ENCODE data around the gene TAF3.
"Not testable (repeated sequence)": the region's sequence is repeated elsewhere in the genome, so short reads cannot be mapped to it uniquely, and the experiment has no call there.

Gene TAF3

GRCh38 chr10:7808686-7809267 lies 9.5 kb upstream of the TAF3 start:
- Histone ChIP-seq H2BK5ac (ENCODE audit: low read length) (no peak overlapping the region), H3K23ac (ENCODE audit: low read length) (no peak overlapping the region), H3K4ac (ENCODE audit: low read depth, low read length) (no peak overlapping the region), H3K4me1 (ENCODE audit: control insufficient read depth, low read depth, low read length) (no peaks in the 10 kb centered on the region), H3K79me2 (ENCODE audit: control insufficient read depth, insufficient read depth, low read length) (no peaks in the 10 kb centered on the region), H3K4me2 (ENCODE audit: low read length) (no peak overlapping the region), H3K36me3 (ENCODE audit: control insufficient read depth, insufficient read depth, low read length) (peaks cover 1% of the 10 kb centered on the region), H3K56ac (ENCODE audit: low read length) (no peak overlapping the region), H3K27me3 (ENCODE audit: insufficient read depth, low read length, poor library complexity) (no peaks in the 10 kb centered on the region), H3K79me1 (ENCODE audit: low read length) (peaks cover 2% of the 10 kb centered on the region), H3K27ac (ENCODE audit: low read depth, low read length) (no peak overlapping the region), H3K9ac (ENCODE audit: low read length) (no peak overlapping the region), H4K8ac (ENCODE audit: low read depth, low read length) (no peak overlapping the region), H3K4me3 (ENCODE audit: low read length) (no peak overlapping the region), H2BK120ac (ENCODE audit: low read depth, low read length) (no peak overlapping the region), H4K5ac (ENCODE audit: low read length) (no peak overlapping the region), H3K18ac (ENCODE audit: low read length) (no peak overlapping the region), H2AK5ac (ENCODE audit: low read length) (no peak overlapping the region), H2BK15ac (replicated peaks; ENCODE audit: low read depth) (no peak overlapping the region)
- no peak for DNase-seq
- no CpG with 5 or more reads among the region's 4 CpGs for WGBS (ENCODE audit: extremely low coverage, insufficient coverage, low lambda C conversion rate)

DNA sequence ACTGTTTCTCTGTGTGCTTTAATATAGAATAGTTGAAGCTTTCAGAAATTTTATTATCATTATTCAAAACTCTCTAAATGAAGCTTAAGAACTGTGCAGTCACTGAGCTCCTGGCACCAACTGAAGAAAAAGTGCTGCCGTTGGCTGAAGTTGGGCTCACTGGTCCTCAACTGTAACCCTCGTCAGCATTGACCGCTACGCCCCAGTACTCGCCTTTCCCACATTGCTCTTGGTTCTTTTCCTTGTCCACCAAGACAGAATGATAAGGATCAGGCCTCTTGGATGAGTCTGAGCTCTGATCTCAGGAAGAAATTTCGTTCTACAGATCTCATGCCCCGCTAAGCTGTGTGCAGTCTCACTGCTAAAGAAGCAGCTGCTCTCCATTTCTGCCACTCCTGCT lies 7.9 kb upstream of the TAF3 start:
- Histone ChIP-seq H3K27ac (ENCODE audit: low read depth, low read length) (no peak overlapping the region), H3K18ac (ENCODE audit: low read length) (no peak overlapping the region), H3K56ac (ENCODE audit: low read length) (no peak overlapping the region), H2BK15ac (replicated peaks; ENCODE audit: low read depth) (no peak overlapping the region), H3K4me3 (ENCODE audit: low read length) (no peak overlapping the region), H3K4ac (ENCODE audit: low read depth, low read length) (no peak overlapping the region), H3K27me3 (ENCODE audit: insufficient read depth, low read length, poor library complexity) (no peaks in the 10 kb centered on the region), H4K5ac (ENCODE audit: low read length) (no peak overlapping the region), H3K23ac (ENCODE audit: low read length) (no peak overlapping the region), H2BK5ac (ENCODE audit: low read length) (no peak overlapping the region), H2AK5ac (ENCODE audit: low read length) (no peak overlapping the region), H3K4me1 (ENCODE audit: control insufficient read depth, low read depth, low read length) (no peaks in the 10 kb centered on the region), H4K8ac (ENCODE audit: low read depth, low read length) (no peak overlapping the region), H3K79me2 (ENCODE audit: control insufficient read depth, insufficient read depth, low read length) (no peaks in the 10 kb centered on the region), H2BK120ac (ENCODE audit: low read depth, low read length) (no peak overlapping the region), H3K4me2 (ENCODE audit: low read length) (no peak overlapping the region), H3K36me3 (ENCODE audit: control insufficient read depth, insufficient read depth, low read length) (no peaks in the 10 kb centered on the region), H3K79me1 (ENCODE audit: low read length) (no peaks in the 10 kb centered on the region), H3K9ac (ENCODE audit: low read length) (no peak overlapping the region)
- WGBS (ENCODE audit: extremely low coverage, insufficient coverage, low lambda C conversion rate): no CpG with 5 or more reads among the region's 7 CpGs
- DNase-seq: no peak

GRCh38 chr10:7811000-7811399 lies 7.3 kb upstream of the TAF3 start:
- H2AK5ac ChIP-seq (ENCODE audit: low read length): no peak overlapping the region
- H3K27ac ChIP-seq (ENCODE audit: low read depth, low read length): no peak overlapping the region
- H3K23ac ChIP-seq (ENCODE audit: low read length): no peak overlapping the region
- H3K36me3 ChIP-seq (ENCODE audit: control insufficient read depth, insufficient read depth, low read length): no peaks in the 10 kb centered on the region
- H2BK120ac ChIP-seq (ENCODE audit: low read depth, low read length): no peak overlapping the region
- H3K27me3 ChIP-seq (ENCODE audit: insufficient read depth, low read length, poor library complexity): no peaks in the 10 kb centered on the region
- H3K4ac ChIP-seq (ENCODE audit: low read depth, low read length): no peak overlapping the region
- H3K79me2 ChIP-seq (ENCODE audit: control insufficient read depth, insufficient read depth, low read length): no peaks in the 10 kb centered on the region
- no peak overlapping the region for H3K4me2 ChIP-seq (ENCODE audit: low read length)
- no peak overlapping the region for H3K9ac ChIP-seq (ENCODE audit: low read length)
- H2BK5ac ChIP-seq (ENCODE audit: low read length): no peak overlapping the region
- H3K4me1 ChIP-seq (ENCODE audit: control insufficient read depth, low read depth, low read length): no peaks in the 10 kb centered on the region
- no peak overlapping the region for H3K56ac ChIP-seq (ENCODE audit: low read length)
- H4K5ac ChIP-seq (ENCODE audit: low read length): no peak overlapping the region
- H2BK15ac ChIP-seq (replicated peaks; ENCODE audit: low read depth): no peak overlapping the region
- DNase-seq: no peak
- H3K4me3 ChIP-seq (ENCODE audit: low read length): no peak overlapping the region
- H3K79me1 ChIP-seq (ENCODE audit: low read length): no peaks in the 10 kb centered on the region
- no CpG with 5 or more reads among the region's 5 CpGs for WGBS (ENCODE audit: extremely low coverage, insufficient coverage, low lambda C conversion rate)
- H3K18ac ChIP-seq (ENCODE audit: low read length): no peak overlapping the region
- H4K8ac ChIP-seq (ENCODE audit: low read depth, low read length): no peak overlapping the region

GRCh38 chr10:7811743-7812142 lies 6.6 kb upstream of the TAF3 start:
- not testable (repeated sequence) for H3K27ac ChIP-seq (ENCODE audit: low read depth, low read length); H3K4me2 ChIP-seq (ENCODE audit: low read length); H4K5ac ChIP-seq (ENCODE audit: low read length); H3K27me3 ChIP-seq (ENCODE audit: insufficient read depth, low read length, poor library complexity); H2BK120ac ChIP-seq (ENCODE audit: low read depth, low read length); H3K56ac ChIP-seq (ENCODE audit: low read length); H3K4me3 ChIP-seq (ENCODE audit: low read length); H3K9ac ChIP-seq (ENCODE audit: low read length); H3K23ac ChIP-seq (ENCODE audit: low read length); H3K36me3 ChIP-seq (ENCODE audit: control insufficient read depth, insufficient read depth, low read length); H3K4ac ChIP-seq (ENCODE audit: low read depth, low read length); H2BK15ac ChIP-seq (replicated peaks; ENCODE audit: low read depth); H2AK5ac ChIP-seq (ENCODE audit: low read length); H3K18ac ChIP-seq (ENCODE audit: low read length); DNase-seq; H3K4me1 ChIP-seq (ENCODE audit: control insufficient read depth, low read depth, low read length); H2BK5ac ChIP-seq (ENCODE audit: low read length); H3K79me1 ChIP-seq (ENCODE audit: low read length); H4K8ac ChIP-seq (ENCODE audit: low read depth, low read length); H3K79me2 ChIP-seq (ENCODE audit: control insufficient read depth, insufficient read depth, low read length)
- no CpG with 5 or more reads among the region's 7 CpGs for WGBS (ENCODE audit: extremely low coverage, insufficient coverage, low lambda C conversion rate)

DNA sequence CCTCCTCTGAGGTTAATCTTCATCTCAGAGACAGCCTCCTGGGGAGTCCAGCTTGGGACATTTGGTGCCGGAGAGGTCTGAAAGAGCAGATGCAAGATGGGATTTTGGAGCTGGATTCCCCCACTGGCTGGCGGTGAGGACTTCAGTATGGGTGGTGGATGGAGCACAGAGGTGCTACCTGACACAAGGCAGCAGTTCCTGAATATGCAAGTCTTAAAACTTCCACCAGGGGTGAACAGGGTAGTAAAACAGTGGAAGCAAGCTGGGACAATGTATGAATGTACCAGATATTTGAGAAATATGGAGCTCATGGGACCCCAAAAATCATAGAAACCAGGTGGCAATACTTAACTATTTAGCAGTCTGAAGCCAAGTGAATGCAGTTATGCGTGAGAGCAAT lies 4.8 kb upstream of the TAF3 start:
- H3K79me1 ChIP-seq (ENCODE audit: low read length): no peaks in the 10 kb centered on the region
- H3K9ac ChIP-seq (ENCODE audit: low read length): no peak overlapping the region
- no peak overlapping the region for H3K4me2 ChIP-seq (ENCODE audit: low read length)
- H3K4me1 ChIP-seq (ENCODE audit: control insufficient read depth, low read depth, low read length): no peaks in the 10 kb centered on the region
- H2AK5ac ChIP-seq (ENCODE audit: low read length): no peak overlapping the region
- no peak overlapping the region for H3K23ac ChIP-seq (ENCODE audit: low read length)
- no peak overlapping the region for H3K18ac ChIP-seq (ENCODE audit: low read length)
- H2BK5ac ChIP-seq (ENCODE audit: low read length): no peak overlapping the region
- no peak overlapping the region for H3K4me3 ChIP-seq (ENCODE audit: low read length)
- no peak overlapping the region for H4K8ac ChIP-seq (ENCODE audit: low read depth, low read length)
- H3K27ac ChIP-seq (ENCODE audit: low read depth, low read length): no peak overlapping the region
- WGBS (ENCODE audit: extremely low coverage, insufficient coverage, low lambda C conversion rate): no CpG with 5 or more reads among the region's 3 CpGs
- H2BK15ac ChIP-seq (replicated peaks; ENCODE audit: low read depth): no peak overlapping the region
- no peaks in the 10 kb centered on the region for H3K79me2 ChIP-seq (ENCODE audit: control insufficient read depth, insufficient read depth, low read length)
- no peak overlapping the region for H3K56ac ChIP-seq (ENCODE audit: low read length)
- peak; percentile 21 for DNase-seq
- no peaks in the 10 kb centered on the region for H3K27me3 ChIP-seq (ENCODE audit: insufficient read depth, low read length, poor library complexity)
- H2BK120ac ChIP-seq (ENCODE audit: low read depth, low read length): no peak overlapping the region
- no peak overlapping the region for H4K5ac ChIP-seq (ENCODE audit: low read length)
- no peaks in the 10 kb centered on the region for H3K36me3 ChIP-seq (ENCODE audit: control insufficient read depth, insufficient read depth, low read length)
- no peak overlapping the region for H3K4ac ChIP-seq (ENCODE audit: low read depth, low read length)

- peak overlapping the region; percentile 80 for H3K4me2 ChIP-seq (ENCODE audit: low read length)
- no peak overlapping the region for H3K23ac ChIP-seq (ENCODE audit: low read length)
- no peak overlapping the region for H2BK5ac ChIP-seq (ENCODE audit: low read length)
- no peak overlapping the region for H2BK15ac ChIP-seq (replicated peaks; ENCODE audit: low read depth)
- peaks cover 10% of the 10 kb centered on the region for H3K79me1 ChIP-seq (ENCODE audit: low read length)
- H3K4me3 ChIP-seq (ENCODE audit: low read length): peak overlapping the region; percentile 97
- H2AK5ac ChIP-seq (ENCODE audit: low read length): no peak overlapping the region
- H3K9ac ChIP-seq (ENCODE audit: low read length): no peak overlapping the region
- H3K4me1 ChIP-seq (ENCODE audit: control insufficient read depth, low read depth, low read length): peaks cover 2% of the 10 kb centered on the region
- H4K8ac ChIP-seq (ENCODE audit: low read depth, low read length): no peak overlapping the region
- peak; percentile 32 for DNase-seq
- no peak overlapping the region for H2BK120ac ChIP-seq (ENCODE audit: low read depth, low read length)
- no peaks in the 10 kb centered on the region for H3K36me3 ChIP-seq (ENCODE audit: control insufficient read depth, insufficient read depth, low read length)
- H3K79me2 ChIP-seq (ENCODE audit: control insufficient read depth, insufficient read depth, low read length): peaks cover 12% of the 10 kb centered on the region
- no peaks in the 10 kb centered on the region for H3K27me3 ChIP-seq (ENCODE audit: insufficient read depth, low read length, poor library complexity)
- H4K5ac ChIP-seq (ENCODE audit: low read length): no peak overlapping the region
- WGBS (ENCODE audit: extremely low coverage, insufficient coverage, low lambda C conversion rate): no CpG with 5 or more reads among the region's 12 CpGs
- H3K56ac ChIP-seq (ENCODE audit: low read length): peak overlapping the region; percentile 67
- H3K27ac ChIP-seq (ENCODE audit: low read depth, low read length): no peak overlapping the region
- no peak overlapping the region for H3K4ac ChIP-seq (ENCODE audit: low read depth, low read length)
- no peak overlapping the region for H3K18ac ChIP-seq (ENCODE audit: low read length)
Observed at GRCh38 chr10:7817576-7817975, 729 bp upstream of the TAF3 start.
